Neuron (in vitro differentiated cells): ENCODE results near the gene TSPAN14.

Experiments used
- H2AFZ ChIP-seq: one replicate; pipeline ENCODE4 v1.6.1; 2013; ENCODE audit warnings: low read depth, mild to moderate bottlenecking, inconsistent platforms, low read length, moderate library complexity
- H3K27me3 ChIP-seq: one replicate; pipeline ENCODE4 v1.6.1; 2013; ENCODE audit warnings: low read length; ENCODE audit not compliant: insufficient read depth
- H3K36me3 ChIP-seq: one replicate; pipeline ENCODE4 v1.6.1; 2013; ENCODE audit warnings: low read length; ENCODE audit not compliant: insufficient read depth
- H3K4me1 ChIP-seq: one replicate; pipeline ENCODE4 v1.6.1; 2013; ENCODE audit warnings: low read length; ENCODE audit not compliant: insufficient read depth
- H3K4me3 ChIP-seq: 2 replicates; pipeline ENCODE4 v1.5.1; 2013; ENCODE audit warnings: mild to moderate bottlenecking, low read length, moderate library complexity
- H3K9me3 ChIP-seq: one replicate; pipeline ENCODE4 v1.6.1; 2013; ENCODE audit warnings: low read length

The TSPAN14 gene

DNA sequence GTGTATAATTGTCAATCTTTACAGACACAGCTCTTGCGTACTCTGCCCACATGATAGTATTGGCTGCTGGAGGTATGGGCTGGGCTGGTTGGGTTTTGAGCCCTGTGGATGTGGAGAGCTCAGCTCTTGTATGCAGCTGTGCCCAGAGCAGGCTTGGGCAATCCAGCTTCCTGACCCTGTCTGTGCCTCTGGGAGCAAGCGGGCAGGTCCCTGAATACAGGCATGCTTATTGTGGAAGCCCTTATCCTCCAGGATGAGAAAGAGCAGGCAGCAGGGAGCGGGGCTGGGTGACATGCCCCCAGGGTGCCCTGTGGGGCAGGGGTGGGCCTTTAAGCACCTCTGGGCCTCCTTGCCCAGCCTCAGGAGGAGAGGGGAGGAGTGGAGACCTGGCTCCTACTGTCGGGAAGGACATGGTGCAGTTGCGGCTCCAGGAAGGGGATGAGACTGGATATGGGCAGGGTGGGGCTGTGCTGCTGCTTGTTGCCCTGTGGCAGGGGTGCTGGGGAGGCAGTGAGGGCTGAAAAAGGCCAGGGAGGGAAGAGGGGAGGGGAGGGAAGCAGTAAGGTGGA is 50.9 kb downstream of the TSPAN14 start:
- Histone ChIP-seq H3K4me3 (no peak overlapping the region), H2AFZ (no peak overlapping the region), H3K9me3 (no peaks in the 10 kb centered on the region), H3K27me3 (no peaks in the 10 kb centered on the region), H3K4me1 (peaks cover 21% of the 10 kb centered on the region), H3K36me3 (peaks cover 26% of the 10 kb centered on the region)

DNA sequence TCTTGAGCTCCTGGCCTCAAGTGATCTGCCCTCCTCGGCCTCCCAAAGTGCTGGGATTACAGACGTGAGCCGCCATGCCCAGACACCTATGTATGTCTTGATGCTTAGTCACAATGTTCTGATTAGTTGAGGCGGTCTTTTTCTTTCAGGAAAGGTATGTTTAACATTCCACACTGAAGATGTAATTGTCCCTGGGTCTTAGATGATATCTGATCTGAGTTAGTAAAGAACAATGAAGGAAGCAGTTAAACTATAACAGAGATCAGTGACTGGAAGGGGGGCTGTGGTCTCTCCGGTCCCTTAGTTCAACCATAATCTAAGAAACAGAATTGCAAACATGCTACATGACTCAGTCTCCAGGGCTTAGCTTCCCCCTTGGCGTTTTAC is 52.1 kb downstream of the TSPAN14 start:
- H3K4me1 ChIP-seq, result peaks cover 21% of the 10 kb centered on the region
- H3K36me3 ChIP-seq, result peaks cover 32% of the 10 kb centered on the region
- no peaks in the 10 kb centered on the region for H3K27me3 ChIP-seq
- no peak overlapping the region for H3K4me3 ChIP-seq
- no peak overlapping the region for H2AFZ ChIP-seq
- no peaks in the 10 kb centered on the region for H3K9me3 ChIP-seq

DNA sequence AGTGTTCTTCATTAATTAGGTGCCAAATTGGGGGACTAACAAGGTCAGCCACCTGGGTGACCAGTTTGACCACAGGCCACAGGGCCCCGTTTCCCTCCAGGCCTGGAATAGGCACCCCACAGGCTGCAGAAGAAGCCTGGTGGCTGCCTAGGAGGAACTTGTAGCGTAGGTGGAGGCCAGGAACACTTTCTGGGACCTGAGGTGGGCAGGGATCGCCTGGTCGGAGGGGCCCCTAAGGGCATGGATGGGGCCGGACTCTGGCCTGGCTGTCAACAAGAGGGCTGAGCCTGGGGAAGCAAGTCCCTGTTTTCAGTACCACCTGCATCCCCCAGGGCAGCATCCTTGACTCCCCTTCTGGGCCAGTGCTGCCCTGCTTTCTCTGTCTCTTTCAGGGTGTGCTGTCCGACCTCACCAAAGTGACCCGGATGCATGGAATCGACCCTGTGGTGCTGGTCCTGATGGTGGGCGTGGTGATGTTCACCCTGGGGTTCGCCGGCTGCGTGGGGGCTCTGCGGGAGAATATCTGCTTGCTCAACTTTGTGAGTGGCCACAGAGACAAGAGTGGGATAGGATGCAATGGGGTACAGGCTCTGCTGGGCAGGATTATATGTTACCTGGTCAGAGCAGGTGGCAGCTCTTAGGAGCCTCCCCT is 52.9 kb downstream of the TSPAN14 start:
- Histone ChIP-seq H3K36me3 (peaks cover 40% of the 10 kb centered on the region), H2AFZ (no peak overlapping the region), H3K9me3 (no peaks in the 10 kb centered on the region), H3K4me1 (peaks cover 21% of the 10 kb centered on the region), H3K27me3 (no peaks in the 10 kb centered on the region), H3K4me3 (no peak overlapping the region)

DNA sequence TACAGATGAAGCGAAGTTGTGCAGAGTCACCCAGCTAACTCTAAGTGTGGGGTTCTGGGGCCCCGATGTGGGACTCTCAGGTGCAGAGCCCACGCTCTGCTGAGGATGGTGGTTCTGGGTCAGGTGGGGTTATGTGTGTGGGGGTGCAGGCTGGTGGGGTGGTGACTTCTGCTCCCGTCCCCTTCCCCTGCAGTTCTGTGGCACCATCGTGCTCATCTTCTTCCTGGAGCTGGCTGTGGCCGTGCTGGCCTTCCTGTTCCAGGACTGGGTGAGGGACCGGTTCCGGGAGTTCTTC is 54.9 kb downstream of the TSPAN14 start:
- no peaks in the 10 kb centered on the region for H3K27me3 ChIP-seq
- no peaks in the 10 kb centered on the region for H3K9me3 ChIP-seq
- H2AFZ ChIP-seq, result no peak overlapping the region
- H3K4me3 ChIP-seq, result no peak overlapping the region
- H3K36me3 ChIP-seq, result peaks cover 61% of the 10 kb centered on the region
- H3K4me1 ChIP-seq, result peaks cover 7% of the 10 kb centered on the region

DNA sequence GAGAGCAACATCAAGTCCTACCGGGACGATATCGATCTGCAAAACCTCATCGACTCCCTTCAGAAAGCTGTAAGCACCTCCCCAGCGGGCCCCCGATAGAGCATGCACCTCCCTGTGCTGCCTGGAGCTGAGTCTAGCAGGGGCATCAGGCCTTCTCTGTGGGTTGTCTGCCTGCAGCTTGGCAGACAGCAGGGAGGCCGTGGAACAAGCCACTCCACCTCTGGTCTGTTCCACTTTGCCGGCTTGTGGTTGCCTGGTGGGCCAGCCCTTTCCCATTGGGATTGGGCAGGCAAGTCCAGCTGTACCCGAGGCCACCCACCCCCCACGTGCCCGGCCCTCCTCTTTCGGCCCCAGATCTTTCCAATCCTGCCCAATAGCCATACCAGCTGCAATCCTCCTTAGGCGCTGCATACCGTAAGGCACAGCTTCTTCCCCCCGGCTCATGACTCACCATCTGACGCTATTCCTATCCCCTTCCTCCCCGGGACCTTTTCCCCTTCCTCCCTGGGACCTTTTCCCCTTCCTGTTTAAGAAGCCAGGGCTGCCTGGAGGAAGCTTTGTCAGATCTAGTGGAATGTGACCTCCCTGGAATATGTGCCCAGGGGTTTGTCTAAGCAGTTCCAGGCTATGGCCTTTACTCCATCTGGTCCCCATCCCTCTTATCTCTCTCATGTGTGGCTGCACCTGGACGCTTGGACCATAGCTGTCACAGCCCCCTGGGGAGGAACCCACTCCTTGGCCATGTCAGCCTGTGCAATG is 55.5 kb downstream of the TSPAN14 start:
- H2AFZ ChIP-seq, result no peak overlapping the region
- H3K36me3 ChIP-seq, result peaks cover 66% of the 10 kb centered on the region
- no peak overlapping the region for H3K4me3 ChIP-seq

DNA sequence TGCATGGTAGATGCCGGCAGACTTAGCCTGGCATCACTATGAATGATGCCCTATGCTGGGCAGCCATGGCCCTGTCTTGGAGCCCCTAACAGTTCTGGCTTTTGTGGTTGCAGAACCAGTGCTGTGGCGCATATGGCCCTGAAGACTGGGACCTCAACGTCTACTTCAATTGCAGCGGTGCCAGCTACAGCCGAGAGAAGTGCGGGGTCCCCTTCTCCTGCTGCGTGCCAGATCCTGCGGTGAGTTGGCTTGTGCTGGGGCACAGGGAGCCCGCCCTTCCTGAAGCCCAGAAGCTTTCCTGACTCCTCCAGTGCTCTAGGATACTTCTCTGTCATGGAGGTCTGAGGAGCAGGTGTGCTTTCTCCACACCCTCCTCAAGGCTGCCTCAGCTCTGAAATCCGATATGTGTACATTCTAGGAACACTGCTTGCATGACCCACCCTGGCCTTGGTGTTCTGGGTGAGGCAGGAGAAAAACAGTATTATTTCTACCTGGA is 58.0 kb downstream of the TSPAN14 start:
- Histone ChIP-seq H3K27me3 (no peaks in the 10 kb centered on the region), H3K36me3 (peaks cover 80% of the 10 kb centered on the region), H3K4me1 (no peaks in the 10 kb centered on the region), H3K9me3 (no peaks in the 10 kb centered on the region), H3K4me3 (no peak overlapping the region), H2AFZ (no peak overlapping the region)

More for the DNA sequence above, 55.5 kb downstream of the TSPAN14 start:
- Histone ChIP-seq H3K9me3 (no peaks in the 10 kb centered on the region), H3K27me3 (no peaks in the 10 kb centered on the region), H3K4me1 (peaks cover 1% of the 10 kb centered on the region)

DNA sequence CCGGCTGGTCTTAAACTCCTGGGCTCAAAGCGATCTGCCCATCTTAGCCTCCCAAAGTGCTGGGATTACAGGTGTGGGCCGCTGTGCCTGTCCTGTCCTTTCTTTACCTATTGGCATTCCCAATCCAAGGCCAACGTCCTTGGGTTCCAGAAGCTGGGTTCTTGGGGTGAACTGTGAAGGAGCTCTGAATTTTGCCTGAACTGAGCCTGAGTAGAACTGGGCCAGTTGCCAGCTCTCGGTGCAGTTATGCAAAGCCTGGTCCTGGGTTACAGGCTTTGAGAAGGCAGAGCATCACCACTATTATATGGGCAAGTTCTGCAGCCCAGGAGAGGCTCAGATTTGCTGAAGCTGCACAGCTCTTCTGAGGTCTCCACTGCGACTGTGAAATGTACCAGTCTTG is 59.0 kb downstream of the TSPAN14 start:
- Histone ChIP-seq H3K36me3 (peaks cover 84% of the 10 kb centered on the region), H3K4me1 (no peaks in the 10 kb centered on the region), H3K27me3 (no peaks in the 10 kb centered on the region), H3K4me3 (no peak overlapping the region), H2AFZ (no peak overlapping the region), H3K9me3 (no peaks in the 10 kb centered on the region)

DNA sequence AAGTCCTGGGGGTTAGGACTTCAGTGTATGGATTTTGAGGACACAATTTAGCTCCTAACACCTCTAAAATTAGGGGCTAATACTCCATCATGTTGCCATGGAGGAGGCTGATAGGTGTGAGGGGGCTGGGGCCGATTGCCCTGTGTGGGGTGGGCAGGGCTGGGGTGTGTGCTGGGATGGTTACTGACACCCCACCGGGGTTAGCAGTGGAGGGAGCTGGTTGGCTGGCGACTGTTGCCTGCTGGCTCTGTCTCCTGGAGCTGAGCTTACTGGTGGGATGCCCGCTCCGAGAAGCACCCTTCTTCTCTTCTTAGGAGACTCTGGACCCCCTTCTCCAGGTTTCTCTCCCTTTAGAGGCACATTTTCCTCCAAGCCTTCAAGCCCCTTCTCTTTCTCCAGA is 61.4 kb downstream of the TSPAN14 start:
- H3K9me3 ChIP-seq, result no peaks in the 10 kb centered on the region
- H3K27me3 ChIP-seq, result no peaks in the 10 kb centered on the region
- no peaks in the 10 kb centered on the region for H3K4me1 ChIP-seq
- H3K36me3 ChIP-seq, result peaks cover 89% of the 10 kb centered on the region
- H3K4me3 ChIP-seq, result no peak overlapping the region
- no peak overlapping the region for H2AFZ ChIP-seq

DNA sequence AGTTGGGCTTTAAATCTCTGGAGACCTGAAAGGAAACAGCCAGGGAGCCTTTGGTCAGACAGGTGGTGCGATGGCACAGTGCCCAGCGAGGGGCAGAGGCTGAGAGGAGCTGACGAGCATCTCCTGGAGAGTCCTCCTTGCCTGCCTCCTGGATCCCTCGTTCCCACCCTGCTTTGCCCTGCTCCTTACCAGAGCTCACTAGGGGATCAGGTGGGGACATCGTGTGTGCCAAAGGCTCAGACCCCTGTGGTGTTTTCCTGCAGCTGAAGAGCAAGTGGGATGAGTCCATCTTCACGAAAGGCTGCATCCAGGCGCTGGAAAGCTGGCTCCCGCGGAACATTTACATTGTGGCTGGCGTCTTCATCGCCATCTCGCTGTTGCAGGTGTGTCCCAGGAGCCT is 61.8 kb downstream of the TSPAN14 start:
- Histone ChIP-seq H3K36me3 (peaks cover 90% of the 10 kb centered on the region), H3K4me1 (no peaks in the 10 kb centered on the region), H3K9me3 (no peaks in the 10 kb centered on the region)

DNA sequence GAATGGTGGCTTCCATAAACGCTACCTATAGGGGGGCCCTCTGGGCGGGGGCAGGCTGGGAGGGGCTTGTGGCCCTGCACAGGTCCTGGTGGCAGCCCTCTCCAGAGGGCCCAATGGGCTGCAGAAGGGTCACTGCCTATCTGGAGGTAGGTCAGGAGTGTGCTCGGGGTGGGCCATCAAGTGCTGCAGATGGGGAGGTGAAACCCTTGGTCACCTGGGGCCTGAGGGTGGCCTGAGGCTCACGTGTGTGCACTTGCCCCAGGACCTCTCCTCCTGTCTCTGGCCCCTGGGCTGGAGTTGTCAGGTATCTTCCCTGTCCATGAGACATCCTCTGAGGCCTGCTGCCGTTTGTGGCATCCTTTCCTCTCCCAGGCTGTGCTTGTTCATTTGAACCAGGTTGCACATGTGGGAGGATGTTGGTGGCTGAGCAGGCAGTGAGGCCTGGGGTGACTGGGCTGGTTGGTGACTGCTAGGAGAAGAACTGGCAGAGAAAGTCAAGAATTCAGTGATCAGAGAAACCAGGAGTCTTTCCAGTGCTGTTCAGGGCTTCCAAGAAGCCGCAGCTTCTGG is 62.5 kb downstream of the TSPAN14 start:
- no peaks in the 10 kb centered on the region for H3K27me3 ChIP-seq
- H3K9me3 ChIP-seq, result no peaks in the 10 kb centered on the region
- H2AFZ ChIP-seq, result no peak overlapping the region
- H3K4me3 ChIP-seq, result no peak overlapping the region
- H3K4me1 ChIP-seq, result no peaks in the 10 kb centered on the region
- peaks cover 87% of the 10 kb centered on the region for H3K36me3 ChIP-seq

More for the DNA sequence above, 61.8 kb downstream of the TSPAN14 start:
- H2AFZ ChIP-seq, result no peak overlapping the region
- no peaks in the 10 kb centered on the region for H3K27me3 ChIP-seq
- H3K4me3 ChIP-seq, result no peak overlapping the region

DNA sequence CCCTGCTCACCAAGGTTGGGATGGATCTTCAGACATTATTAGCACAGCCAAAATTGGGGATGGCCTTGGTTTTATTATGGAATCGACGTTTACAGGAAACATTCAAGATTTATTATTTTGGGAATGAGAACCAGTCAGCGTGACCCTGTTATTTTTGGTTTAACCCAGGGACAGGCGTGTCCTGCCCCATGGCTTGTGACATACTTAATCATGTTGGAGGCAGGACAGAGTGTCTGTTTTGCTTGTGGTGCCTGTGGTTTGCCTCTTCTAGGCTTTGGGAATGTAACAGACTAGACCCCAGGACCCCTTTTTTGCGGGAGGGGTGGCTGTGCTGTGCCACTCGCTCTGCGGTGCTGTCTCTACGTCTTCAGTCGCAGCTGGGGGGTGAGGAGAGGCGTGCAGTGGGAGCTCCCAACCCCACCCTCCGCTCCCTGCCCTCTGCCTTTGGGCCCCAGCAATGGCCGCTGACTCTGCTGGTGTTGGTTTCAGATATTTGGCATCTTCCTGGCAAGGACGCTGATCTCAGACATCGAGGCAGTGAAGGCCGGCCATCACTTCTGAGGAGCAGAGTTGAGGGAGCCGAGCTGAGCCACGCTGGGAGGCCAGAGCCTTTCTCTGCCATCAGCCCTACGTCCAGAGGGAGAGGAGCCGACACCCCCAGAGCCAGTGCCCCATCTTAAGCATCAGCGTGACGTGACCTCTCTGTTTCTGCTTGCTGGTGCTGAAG is 63.5 kb downstream of the TSPAN14 start:
- Histone ChIP-seq H3K9me3 (no peaks in the 10 kb centered on the region), H3K4me3 (no peak overlapping the region), H3K4me1 (no peaks in the 10 kb centered on the region), H2AFZ (no peak overlapping the region), H3K27me3 (no peaks in the 10 kb centered on the region), H3K36me3 (peaks cover 77% of the 10 kb centered on the region)

DNA sequence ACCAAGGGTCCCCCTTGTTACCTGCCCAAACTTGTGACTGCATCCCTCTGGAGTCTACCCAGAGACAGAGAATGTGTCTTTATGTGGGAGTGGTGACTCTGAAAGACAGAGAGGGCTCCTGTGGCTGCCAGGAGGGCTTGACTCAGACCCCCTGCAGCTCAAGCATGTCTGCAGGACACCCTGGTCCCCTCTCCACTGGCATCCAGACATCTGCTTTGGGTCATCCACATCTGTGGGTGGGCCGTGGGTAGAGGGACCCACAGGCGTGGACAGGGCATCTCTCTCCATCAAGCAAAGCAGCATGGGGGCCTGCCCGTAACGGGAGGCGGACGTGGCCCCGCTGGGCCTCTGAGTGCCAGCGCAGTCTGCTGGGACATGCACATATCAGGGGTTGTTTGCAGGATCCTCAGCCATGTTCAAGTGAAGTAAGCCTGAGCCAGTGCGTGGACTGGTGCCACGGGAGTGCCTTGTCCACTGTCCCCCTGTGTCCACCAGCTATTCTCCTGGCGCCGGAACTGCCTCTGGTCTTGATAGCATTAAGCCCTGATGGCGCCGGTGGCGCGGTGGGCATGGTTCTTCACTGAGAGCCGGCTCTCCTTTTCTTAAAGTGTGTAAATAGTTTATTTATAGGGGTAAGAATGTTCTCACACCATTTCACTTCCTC is 64.2 kb downstream of the TSPAN14 start:
- Histone ChIP-seq H3K9me3 (no peaks in the 10 kb centered on the region), H3K4me1 (no peaks in the 10 kb centered on the region), H2AFZ (no peak overlapping the region), H3K4me3 (no peak overlapping the region), H3K36me3 (peaks cover 73% of the 10 kb centered on the region), H3K27me3 (no peaks in the 10 kb centered on the region)
